DND-41 (cell line): ENCODE measurements around the gene STOML1.

Experiments used
- CTCF ChIP-seq: IDR thresholded peaks from 2 replicates; pipeline ENCODE4 v1.5.1; 2012; ENCODE audit warnings: borderline replicate concordance, low read length, moderate library complexity, mild to moderate bottlenecking; ENCODE audit not compliant: poor library complexity, severe bottlenecking; ENCODE audit errors: extremely low read depth
- EZH2 ChIP-seq: IDR thresholded peaks from 3 replicates; pipeline ENCODE4 v1.6.1; 2012; ENCODE audit warnings: borderline replicate concordance, low read depth, mild to moderate bottlenecking, moderate library complexity, low read length, inconsistent platforms; ENCODE audit not compliant: severe bottlenecking

GRCh38 chr15:73987250-73987649 is 4.8 kb downstream of the STOML1 start:
- TF ChIP-seq CTCF (no peak), EZH2 (no peak)
